Measurements from ENCODE around the gene RNF207.

Gene RNF207

GRCh38 chr1:6158181-6158580 is 47.7 kb upstream of the RNF207 start:
- Histone ChIP-seq H2AFZ (ENCODE audit: low read length) (no peak overlapping the region), H3K27ac (ENCODE audit: low read length) (no peak overlapping the region), H3K9me3 (replicated peaks; ENCODE audit: insufficient read depth, low read length) (no peaks in the 10 kb centered on the region), H3K9me2 (replicated peaks; ENCODE audit: insufficient read depth, low read length) (no peaks in the 10 kb centered on the region), H3K4me2 (ENCODE audit: low read depth, low read length) (no peak overlapping the region), H4K20me1 (ENCODE audit: insufficient read depth, low read length) (no peaks in the 10 kb centered on the region), H3F3A (ENCODE audit: insufficient read depth, low read length) (no peaks in the 10 kb centered on the region), H3K79me2 (ENCODE audit: low read length) (no peaks in the 10 kb centered on the region), H3K9ac (ENCODE audit: low read length) (no peak overlapping the region), H3K27me3 (replicated peaks; ENCODE audit: insufficient read depth, low read length) (peaks cover 90% of the 10 kb centered on the region), H3K4me3 (ENCODE audit: low read length) (no peak overlapping the region), H3K4me1 (ENCODE audit: low read length) (no peaks in the 10 kb centered on the region), H3K36me3 (replicated peaks; ENCODE audit: insufficient read depth, low read length) (no peaks in the 10 kb centered on the region)
- no peak for DNase-seq
- TF ChIP-seq EZH2 (optimal IDR thresholded peaks at IDR 0.05; ENCODE audit: low read depth, low read length): no peak
- no peak for TF ChIP-seq EZH2phosphoT487 (IDR thresholded peaks at IDR 0.05; ENCODE audit: low read length)
- no peak for TF ChIP-seq CTCF (IDR thresholded peaks at IDR 0.05; ENCODE audit: low read length)

GRCh38 chr1:6162341-6162740 is 43.6 kb upstream of the RNF207 start:
- no peak overlapping the region for H3K4me2 ChIP-seq (ENCODE audit: low read depth, low read length)
- H3F3A ChIP-seq (ENCODE audit: insufficient read depth, low read length): no peaks in the 10 kb centered on the region
- H3K9ac ChIP-seq (ENCODE audit: low read length): no peak overlapping the region
- TF ChIP-seq EZH2phosphoT487 (IDR thresholded peaks at IDR 0.05; ENCODE audit: low read length) (no peak), CTCF (IDR thresholded peaks at IDR 0.05; ENCODE audit: low read length) (no peak), EZH2 (optimal IDR thresholded peaks at IDR 0.05; ENCODE audit: low read depth, low read length) (no peak)
- no peak overlapping the region for H3K27ac ChIP-seq (ENCODE audit: low read length)
- no peaks in the 10 kb centered on the region for H3K79me2 ChIP-seq (ENCODE audit: low read length)
- H3K27me3 ChIP-seq (replicated peaks; ENCODE audit: insufficient read depth, low read length): peaks cover 93% of the 10 kb centered on the region
- H3K36me3 ChIP-seq (replicated peaks; ENCODE audit: insufficient read depth, low read length): no peaks in the 10 kb centered on the region
- no peaks in the 10 kb centered on the region for H4K20me1 ChIP-seq (ENCODE audit: insufficient read depth, low read length)
- H2AFZ ChIP-seq (ENCODE audit: low read length): no peak overlapping the region
- H3K9me2 ChIP-seq (replicated peaks; ENCODE audit: insufficient read depth, low read length): no peaks in the 10 kb centered on the region
- no peaks in the 10 kb centered on the region for H3K9me3 ChIP-seq (replicated peaks; ENCODE audit: insufficient read depth, low read length)
- H3K4me3 ChIP-seq (ENCODE audit: low read length): no peak overlapping the region
- H3K4me1 ChIP-seq (ENCODE audit: low read length): no peaks in the 10 kb centered on the region
- no peak for DNase-seq

GRCh38 chr1:6162773-6163172 is 43.1 kb upstream of the RNF207 start:
- TF ChIP-seq CTCF (IDR thresholded peaks at IDR 0.05; ENCODE audit: low read length) (no peak), EZH2phosphoT487 (IDR thresholded peaks at IDR 0.05; ENCODE audit: low read length) (no peak), EZH2 (optimal IDR thresholded peaks at IDR 0.05; ENCODE audit: low read depth, low read length) (no peak)

More at GRCh38 chr1:6162773-6163172, 43.1 kb upstream of the RNF207 start:
- Histone ChIP-seq H3K9ac (ENCODE audit: low read length) (no peak overlapping the region), H3K4me2 (ENCODE audit: low read depth, low read length) (no peak overlapping the region), H3K79me2 (ENCODE audit: low read length) (no peaks in the 10 kb centered on the region), H3K27ac (ENCODE audit: low read length) (no peak overlapping the region), H3K4me1 (ENCODE audit: low read length) (no peaks in the 10 kb centered on the region), H3F3A (ENCODE audit: insufficient read depth, low read length) (no peaks in the 10 kb centered on the region), H4K20me1 (ENCODE audit: insufficient read depth, low read length) (no peaks in the 10 kb centered on the region), H3K36me3 (replicated peaks; ENCODE audit: insufficient read depth, low read length) (no peaks in the 10 kb centered on the region), H3K9me2 (replicated peaks; ENCODE audit: insufficient read depth, low read length) (no peaks in the 10 kb centered on the region), H2AFZ (ENCODE audit: low read length) (no peak overlapping the region), H3K4me3 (ENCODE audit: low read length) (no peak overlapping the region), H3K9me3 (replicated peaks; ENCODE audit: insufficient read depth, low read length) (no peaks in the 10 kb centered on the region), H3K27me3 (replicated peaks; ENCODE audit: insufficient read depth, low read length) (peaks cover 93% of the 10 kb centered on the region)
- DNase-seq: no peak
